ENCODE data around the gene PRIMA1. TPM values are rescaled to one million over a fixed set of nuclear protein-coding genes. Genes with fewer than 3 reads are reported as not detected.

The PRIMA1 gene
- total and polyA plus RNA-seq, 2 donors from 2014 or later = 1.0 to 1.7 TPM

DNA sequence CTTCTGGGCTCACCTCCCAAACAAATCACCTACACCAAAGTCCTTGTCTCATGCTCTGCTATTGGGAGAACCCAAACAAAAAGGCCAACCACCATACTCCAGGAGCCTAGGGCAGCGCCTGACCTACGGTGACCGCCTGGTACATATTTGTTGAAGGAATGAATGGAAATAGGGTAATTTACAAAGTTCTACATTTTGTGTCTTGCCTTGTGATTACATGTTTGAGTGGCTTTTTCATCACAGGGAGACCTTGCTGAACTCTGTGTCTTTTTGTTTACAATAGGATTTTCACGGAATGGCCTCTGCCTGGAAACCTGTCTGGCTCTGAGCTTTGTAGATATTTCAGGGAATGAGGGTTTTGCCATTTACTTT, 11.3 kb upstream of the PRIMA1 start:
- intact Hi-C loops (cut with DNase I) = no loop called here
- H3K4me3 ChIP-seq (ENCODE audit: low read length in 3 of 3) = no peak overlapping the region

DNA sequence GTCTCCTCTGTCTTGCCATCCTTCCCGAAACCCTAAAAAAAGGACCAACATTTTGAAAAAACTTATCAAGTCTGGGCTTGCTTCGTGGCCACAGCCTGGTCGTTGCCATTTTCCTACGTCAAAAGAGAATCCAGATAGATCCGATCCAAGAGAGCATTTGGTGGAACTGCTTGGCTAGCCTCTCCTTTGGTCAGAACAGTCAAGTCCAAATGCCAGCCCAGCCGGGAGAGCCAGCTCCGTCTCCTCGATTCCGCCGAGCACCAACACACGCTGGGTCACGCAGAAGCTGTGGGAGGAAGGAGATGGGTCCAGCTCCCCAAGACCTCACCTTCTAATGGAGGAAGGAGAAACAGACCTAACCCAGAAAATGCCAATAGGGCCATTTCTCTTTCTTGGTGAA, 9.3 kb upstream of the PRIMA1 start:
- DNase-seq (no peak), FAIRE-seq (no peak)
- H3K4me1 ChIP-seq (ENCODE audit: control insufficient read depth in 2 of 3, insufficient read depth in 2 of 3, low read depth in 1 of 3, low read length in 3 of 3) = no peaks in the 10 kb centered on the region
- H3K9ac ChIP-seq (ENCODE audit: low read length in 3 of 3) = no peak overlapping the region
- H3K4me3 ChIP-seq (ENCODE audit: low read length in 3 of 3) = no peak overlapping the region
- TF ChIP-seq, protein P1, sequence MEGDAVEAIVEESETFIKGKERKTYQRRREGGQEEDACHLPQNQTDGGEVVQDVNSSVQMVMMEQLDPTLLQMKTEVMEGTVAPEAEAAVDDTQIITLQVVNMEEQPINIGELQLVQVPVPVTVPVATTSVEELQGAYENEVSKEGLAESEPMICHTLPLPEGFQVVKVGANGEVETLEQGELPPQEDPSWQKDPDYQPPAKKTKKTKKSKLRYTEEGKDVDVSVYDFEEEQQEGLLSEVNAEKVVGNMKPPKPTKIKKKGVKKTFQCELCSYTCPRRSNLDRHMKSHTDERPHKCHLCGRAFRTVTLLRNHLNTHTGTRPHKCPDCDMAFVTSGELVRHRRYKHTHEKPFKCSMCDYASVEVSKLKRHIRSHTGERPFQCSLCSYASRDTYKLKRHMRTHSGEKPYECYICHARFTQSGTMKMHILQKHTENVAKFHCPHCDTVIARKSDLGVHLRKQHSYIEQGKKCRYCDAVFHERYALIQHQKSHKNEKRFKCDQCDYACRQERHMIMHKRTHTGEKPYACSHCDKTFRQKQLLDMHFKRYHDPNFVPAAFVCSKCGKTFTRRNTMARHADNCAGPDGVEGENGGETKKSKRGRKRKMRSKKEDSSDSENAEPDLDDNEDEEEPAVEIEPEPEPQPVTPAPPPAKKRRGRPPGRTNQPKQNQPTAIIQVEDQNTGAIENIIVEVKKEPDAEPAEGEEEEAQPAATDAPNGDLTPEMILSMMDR (IDR thresholded peaks at IDR 0.05; ENCODE audit: borderline replicate concordance, extremely low read depth, insufficient read depth) = no peak
- intact Hi-C loops (cut with DNase I) = no loop called here
- H3K9me3 ChIP-seq (ENCODE audit: control insufficient read depth in 2 of 3, insufficient read depth in 1 of 3, low read length in 3 of 3) = no peaks in the 10 kb centered on the region
- no peaks in the 10 kb centered on the region for H3K36me3 ChIP-seq (ENCODE audit: control insufficient read depth in 2 of 3, insufficient read depth in 3 of 3, low read length in 3 of 3)
- no peaks in the 10 kb centered on the region for H3K27me3 ChIP-seq (ENCODE audit: control insufficient read depth, insufficient read depth, low read length)
- no peak overlapping the region for H3K27ac ChIP-seq (ENCODE audit: low read depth in 2 of 2, low read length in 2 of 2)

More for the DNA sequence above, 11.3 kb upstream of the PRIMA1 start:
- no peak for DNase-seq
- Histone ChIP-seq H3K4me1 (ENCODE audit: control insufficient read depth in 2 of 3, insufficient read depth in 2 of 3, low read depth in 1 of 3, low read length in 3 of 3) (no peaks in the 10 kb centered on the region), H3K9me3 (ENCODE audit: control insufficient read depth in 2 of 3, insufficient read depth in 1 of 3, low read length in 3 of 3) (no peaks in the 10 kb centered on the region), H3K27me3 (ENCODE audit: control insufficient read depth, insufficient read depth, low read length) (no peaks in the 10 kb centered on the region), H3K36me3 (ENCODE audit: control insufficient read depth in 2 of 3, insufficient read depth in 3 of 3, low read length in 3 of 3) (no peaks in the 10 kb centered on the region), H3K9ac (ENCODE audit: low read length in 3 of 3) (no peak overlapping the region), H3K27ac (ENCODE audit: low read depth in 2 of 2, low read length in 2 of 2) (no peak overlapping the region)
- FAIRE-seq = no peak
- TF ChIP-seq, protein P1 (IDR thresholded peaks at IDR 0.05; ENCODE audit: borderline replicate concordance, extremely low read depth, insufficient read depth) = no peak

DNA sequence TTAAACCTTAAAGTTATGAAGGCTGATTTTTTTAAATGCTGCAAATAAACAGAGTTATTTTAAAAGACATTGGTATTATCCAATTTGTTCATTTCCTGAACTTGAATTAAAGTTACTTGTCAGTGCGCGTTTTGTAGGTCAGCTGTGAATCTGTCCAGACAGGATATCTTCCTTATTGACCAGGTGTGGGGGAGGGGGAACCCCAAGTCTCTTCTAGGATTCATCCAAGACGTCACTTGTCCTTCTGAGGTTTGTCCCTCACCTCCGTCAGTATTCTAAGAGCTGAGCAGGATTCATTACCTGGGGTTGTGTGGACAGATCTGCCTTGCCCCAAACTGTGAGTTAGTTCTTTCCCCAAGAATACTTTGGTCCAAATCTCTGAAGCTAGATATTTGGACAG, 8.8 kb upstream of the PRIMA1 start:
- no peak for FAIRE-seq
- intact Hi-C loops (cut with DNase I) = no loop called here

More for the DNA sequence above, 8.8 kb upstream of the PRIMA1 start:
- Histone ChIP-seq H3K9me3 (ENCODE audit: control insufficient read depth in 2 of 3, insufficient read depth in 1 of 3, low read length in 3 of 3) (no peaks in the 10 kb centered on the region), H3K4me3 (ENCODE audit: low read length in 3 of 3) (no peak overlapping the region), H3K4me1 (ENCODE audit: control insufficient read depth in 2 of 3, insufficient read depth in 2 of 3, low read depth in 1 of 3, low read length in 3 of 3) (no peaks in the 10 kb centered on the region), H3K27ac (ENCODE audit: low read depth in 2 of 2, low read length in 2 of 2) (no peak overlapping the region), H3K9ac (ENCODE audit: low read length in 3 of 3) (no peak overlapping the region), H3K27me3 (ENCODE audit: control insufficient read depth, insufficient read depth, low read length) (no peaks in the 10 kb centered on the region), H3K36me3 (ENCODE audit: control insufficient read depth in 2 of 3, insufficient read depth in 3 of 3, low read length in 3 of 3) (no peaks in the 10 kb centered on the region)
- TF ChIP-seq, protein P1 (IDR thresholded peaks at IDR 0.05; ENCODE audit: borderline replicate concordance, extremely low read depth, insufficient read depth) = no peak
- no peak for DNase-seq
